ENCODE measurements around the gene EQTN. TPM values are rescaled to one million over a fixed set of nuclear protein-coding genes. Genes with fewer than 3 reads are reported as not detected.

Gene EQTN
- total RNA-seq, 1 experiment from 2014 or later = 0.81 TPM

- TF ChIP-seq, protein P1, sequence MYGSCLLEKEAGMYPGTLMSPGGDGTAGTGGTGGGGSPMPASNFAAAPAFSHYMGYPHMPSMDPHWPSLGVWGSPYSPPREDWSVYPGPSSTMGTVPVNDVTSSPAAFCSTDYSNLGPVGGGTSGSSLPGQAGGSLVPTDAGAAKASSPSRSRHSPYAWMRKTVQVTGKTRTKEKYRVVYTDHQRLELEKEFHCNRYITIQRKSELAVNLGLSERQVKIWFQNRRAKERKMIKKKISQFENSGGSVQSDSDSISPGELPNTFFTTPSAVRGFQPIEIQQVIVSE (CRISPR knock-in tag; IDR thresholded peaks at IDR 0.05; ENCODE audit: borderline replicate concordance) = no peak
- TF ChIP-seq ZBTB21 (CRISPR knock-in tag; IDR thresholded peaks at IDR 0.05; ENCODE audit: borderline replicate concordance) (no peak), ZNF512 (CRISPR knock-in tag; IDR thresholded peaks at IDR 0.05; ENCODE audit: borderline replicate concordance) (no peak), RORB (CRISPR knock-in tag; IDR thresholded peaks at IDR 0.05) (no peak)
- TF ChIP-seq, protein P2, sequence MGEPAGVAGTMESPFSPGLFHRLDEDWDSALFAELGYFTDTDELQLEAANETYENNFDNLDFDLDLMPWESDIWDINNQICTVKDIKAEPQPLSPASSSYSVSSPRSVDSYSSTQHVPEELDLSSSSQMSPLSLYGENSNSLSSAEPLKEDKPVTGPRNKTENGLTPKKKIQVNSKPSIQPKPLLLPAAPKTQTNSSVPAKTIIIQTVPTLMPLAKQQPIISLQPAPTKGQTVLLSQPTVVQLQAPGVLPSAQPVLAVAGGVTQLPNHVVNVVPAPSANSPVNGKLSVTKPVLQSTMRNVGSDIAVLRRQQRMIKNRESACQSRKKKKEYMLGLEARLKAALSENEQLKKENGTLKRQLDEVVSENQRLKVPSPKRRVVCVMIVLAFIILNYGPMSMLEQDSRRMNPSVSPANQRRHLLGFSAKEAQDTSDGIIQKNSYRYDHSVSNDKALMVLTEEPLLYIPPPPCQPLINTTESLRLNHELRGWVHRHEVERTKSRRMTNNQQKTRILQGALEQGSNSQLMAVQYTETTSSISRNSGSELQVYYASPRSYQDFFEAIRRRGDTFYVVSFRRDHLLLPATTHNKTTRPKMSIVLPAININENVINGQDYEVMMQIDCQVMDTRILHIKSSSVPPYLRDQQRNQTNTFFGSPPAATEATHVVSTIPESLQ (CRISPR knock-in tag; IDR thresholded peaks at IDR 0.05) = no peak
- TF ChIP-seq, protein P3, sequence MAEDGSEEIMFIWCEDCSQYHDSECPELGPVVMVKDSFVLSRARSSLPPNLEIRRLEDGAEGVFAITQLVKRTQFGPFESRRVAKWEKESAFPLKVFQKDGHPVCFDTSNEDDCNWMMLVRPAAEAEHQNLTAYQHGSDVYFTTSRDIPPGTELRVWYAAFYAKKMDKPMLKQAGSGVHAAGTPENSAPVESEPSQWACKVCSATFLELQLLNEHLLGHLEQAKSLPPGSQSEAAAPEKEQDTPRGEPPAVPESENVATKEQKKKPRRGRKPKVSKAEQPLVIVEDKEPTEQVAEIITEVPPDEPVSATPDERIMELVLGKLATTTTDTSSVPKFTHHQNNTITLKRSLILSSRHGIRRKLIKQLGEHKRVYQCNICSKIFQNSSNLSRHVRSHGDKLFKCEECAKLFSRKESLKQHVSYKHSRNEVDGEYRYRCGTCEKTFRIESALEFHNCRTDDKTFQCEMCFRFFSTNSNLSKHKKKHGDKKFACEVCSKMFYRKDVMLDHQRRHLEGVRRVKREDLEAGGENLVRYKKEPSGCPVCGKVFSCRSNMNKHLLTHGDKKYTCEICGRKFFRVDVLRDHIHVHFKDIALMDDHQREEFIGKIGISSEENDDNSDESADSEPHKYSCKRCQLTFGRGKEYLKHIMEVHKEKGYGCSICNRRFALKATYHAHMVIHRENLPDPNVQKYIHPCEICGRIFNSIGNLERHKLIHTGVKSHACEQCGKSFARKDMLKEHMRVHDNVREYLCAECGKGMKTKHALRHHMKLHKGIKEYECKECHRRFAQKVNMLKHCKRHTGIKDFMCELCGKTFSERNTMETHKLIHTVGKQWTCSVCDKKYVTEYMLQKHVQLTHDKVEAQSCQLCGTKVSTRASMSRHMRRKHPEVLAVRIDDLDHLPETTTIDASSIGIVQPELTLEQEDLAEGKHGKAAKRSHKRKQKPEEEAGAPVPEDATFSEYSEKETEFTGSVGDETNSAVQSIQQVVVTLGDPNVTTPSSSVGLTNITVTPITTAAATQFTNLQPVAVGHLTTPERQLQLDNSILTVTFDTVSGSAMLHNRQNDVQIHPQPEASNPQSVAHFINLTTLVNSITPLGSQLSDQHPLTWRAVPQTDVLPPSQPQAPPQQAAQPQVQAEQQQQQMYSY (CRISPR knock-in tag; IDR thresholded peaks at IDR 0.05) = no peak
Observed at GRCh38 chr9:27331393-27331792, 34.4 kb upstream of the EQTN start (continued).

- ChIA-PET CTCF (no interaction called here), POLR2A (no interaction called here)
- Mint-ChIP-seq H3K36me3 (peaks cover 19% of the 10 kb centered on the region), H3K4me3 (no peak overlapping the region), H3K4me1 (peaks cover 27% of the 10 kb centered on the region), H3K27me3 (ENCODE audit: low read depth) (no peaks in the 10 kb centered on the region), H3K9me3 (peaks cover 11% of the 10 kb centered on the region), H3K27ac (no peak overlapping the region)
- ATAC-seq (no peak), DNase-seq (ENCODE audit: low spot score) (no peak)
- TF ChIP-seq SP1 (CRISPR knock-in tag; conservative IDR thresholded peaks at IDR 0.05) (no peak), HMGA2 (CRISPR knock-in tag; IDR thresholded peaks at IDR 0.05) (no peak), MXD4 (CRISPR knock-in tag; IDR thresholded peaks at IDR 0.05; ENCODE audit: borderline replicate concordance) (no peak), ZNF512 (CRISPR knock-in tag; IDR thresholded peaks at IDR 0.05; ENCODE audit: borderline replicate concordance) (no peak), ZNF396 (CRISPR knock-in tag; IDR thresholded peaks at IDR 0.05; ENCODE audit: borderline replicate concordance) (no peak), ETV6 (CRISPR knock-in tag; IDR thresholded peaks at IDR 0.05) (no peak), CTCF (IDR thresholded peaks at IDR 0.05) (no peak), SMAD4 (CRISPR knock-in tag; IDR thresholded peaks at IDR 0.05) (no peak), RELA (CRISPR knock-in tag; IDR thresholded peaks at IDR 0.05; ENCODE audit: borderline replicate concordance) (no peak)
- TF ChIP-seq, protein P4, sequence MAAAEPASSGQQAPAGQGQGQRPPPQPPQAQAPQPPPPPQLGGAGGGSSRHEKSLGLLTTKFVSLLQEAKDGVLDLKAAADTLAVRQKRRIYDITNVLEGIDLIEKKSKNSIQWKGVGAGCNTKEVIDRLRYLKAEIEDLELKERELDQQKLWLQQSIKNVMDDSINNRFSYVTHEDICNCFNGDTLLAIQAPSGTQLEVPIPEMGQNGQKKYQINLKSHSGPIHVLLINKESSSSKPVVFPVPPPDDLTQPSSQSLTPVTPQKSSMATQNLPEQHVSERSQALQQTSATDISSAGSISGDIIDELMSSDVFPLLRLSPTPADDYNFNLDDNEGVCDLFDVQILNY (CRISPR knock-in tag; IDR thresholded peaks at IDR 0.05) = no peak
- TF ChIP-seq, protein P5, sequence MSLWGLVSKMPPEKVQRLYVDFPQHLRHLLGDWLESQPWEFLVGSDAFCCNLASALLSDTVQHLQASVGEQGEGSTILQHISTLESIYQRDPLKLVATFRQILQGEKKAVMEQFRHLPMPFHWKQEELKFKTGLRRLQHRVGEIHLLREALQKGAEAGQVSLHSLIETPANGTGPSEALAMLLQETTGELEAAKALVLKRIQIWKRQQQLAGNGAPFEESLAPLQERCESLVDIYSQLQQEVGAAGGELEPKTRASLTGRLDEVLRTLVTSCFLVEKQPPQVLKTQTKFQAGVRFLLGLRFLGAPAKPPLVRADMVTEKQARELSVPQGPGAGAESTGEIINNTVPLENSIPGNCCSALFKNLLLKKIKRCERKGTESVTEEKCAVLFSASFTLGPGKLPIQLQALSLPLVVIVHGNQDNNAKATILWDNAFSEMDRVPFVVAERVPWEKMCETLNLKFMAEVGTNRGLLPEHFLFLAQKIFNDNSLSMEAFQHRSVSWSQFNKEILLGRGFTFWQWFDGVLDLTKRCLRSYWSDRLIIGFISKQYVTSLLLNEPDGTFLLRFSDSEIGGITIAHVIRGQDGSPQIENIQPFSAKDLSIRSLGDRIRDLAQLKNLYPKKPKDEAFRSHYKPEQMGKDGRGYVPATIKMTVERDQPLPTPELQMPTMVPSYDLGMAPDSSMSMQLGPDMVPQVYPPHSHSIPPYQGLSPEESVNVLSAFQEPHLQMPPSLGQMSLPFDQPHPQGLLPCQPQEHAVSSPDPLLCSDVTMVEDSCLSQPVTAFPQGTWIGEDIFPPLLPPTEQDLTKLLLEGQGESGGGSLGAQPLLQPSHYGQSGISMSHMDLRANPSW (CRISPR knock-in tag; conservative IDR thresholded peaks at IDR 0.05; ENCODE audit: low read depth) = no peak
- TF ChIP-seq, protein P6, sequence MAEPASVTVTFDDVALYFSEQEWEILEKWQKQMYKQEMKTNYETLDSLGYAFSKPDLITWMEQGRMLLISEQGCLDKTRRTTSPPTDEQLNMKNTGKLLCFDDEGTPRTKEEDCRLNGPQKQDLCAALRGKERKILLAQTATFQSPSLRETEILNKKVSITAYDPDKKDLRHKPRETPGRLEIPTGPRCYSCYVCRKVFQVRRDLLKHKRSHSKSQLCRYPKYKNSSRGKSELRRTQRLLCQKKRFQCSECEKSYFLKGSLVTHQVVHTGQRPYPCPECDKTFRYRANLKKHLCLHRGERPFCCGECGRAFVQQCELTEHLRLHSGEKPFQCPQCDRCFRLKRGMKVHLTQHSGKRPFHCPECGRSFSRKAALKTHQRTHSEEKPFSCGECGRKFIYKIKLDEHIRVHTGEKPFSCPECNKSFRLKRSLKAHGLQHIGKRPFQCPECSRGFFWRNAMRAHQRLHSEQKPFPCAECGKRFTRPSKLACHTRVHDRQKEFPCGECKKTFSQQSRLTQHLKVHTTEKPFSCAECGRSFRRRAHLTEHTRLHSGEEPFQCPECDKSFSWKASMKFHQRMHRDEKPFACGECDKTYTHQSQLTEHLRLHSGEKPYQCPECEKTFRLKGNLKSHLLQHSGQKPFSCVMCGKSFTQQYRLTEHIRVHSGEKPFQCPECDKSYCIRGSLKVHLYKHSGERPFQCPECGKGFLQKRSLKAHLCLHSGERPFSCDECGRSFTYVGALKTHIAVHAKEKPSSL (CRISPR knock-in tag; conservative IDR thresholded peaks at IDR 0.05) = no peak
Observed at GRCh38 chr9:27329291-27329690, 32.3 kb upstream of the EQTN start.
